Vagina (tissue), 2 donors: ENCODE data around the gene CD81.

Source experiments
- POLR2A ChIP-seq, 2 donors: fragments of 450-650 bp; IDR thresholded peaks; one replicate each; pipeline ENCODE4 v1.6.1; 2017; ENCODE audit warnings: antibody characterized with exemption in 2 of 2, mild to moderate bottlenecking in 2 of 2, moderate library complexity in 2 of 2
- POLR2AphosphoS5 ChIP-seq, 2 donors: sonication (generic); formaldehyde crosslinking; IDR thresholded peaks; one replicate each; pipeline ENCODE4 v1.9.0; 2017; ENCODE audit warnings: antibody characterized with exemption in 2 of 2, mild to moderate bottlenecking in 2 of 2, low read depth in 1 of 2; ENCODE audit not compliant: insufficient read depth in 1 of 2
- TF ChIP-seq, protein P1 (sequence below), 3 experiments: fragments of 450-650 bp in 2 of 3; fragments of 200-600 bp in 1 of 3; sonication (generic) in 1 of 3; IDR thresholded peaks; one replicate each; pipeline ENCODE4 v1.5.1; 2017 to 2019; ENCODE audit warnings: antibody characterized with exemption in 3 of 3, mild to moderate bottlenecking in 2 of 3, moderate library complexity in 2 of 3

DNA sequence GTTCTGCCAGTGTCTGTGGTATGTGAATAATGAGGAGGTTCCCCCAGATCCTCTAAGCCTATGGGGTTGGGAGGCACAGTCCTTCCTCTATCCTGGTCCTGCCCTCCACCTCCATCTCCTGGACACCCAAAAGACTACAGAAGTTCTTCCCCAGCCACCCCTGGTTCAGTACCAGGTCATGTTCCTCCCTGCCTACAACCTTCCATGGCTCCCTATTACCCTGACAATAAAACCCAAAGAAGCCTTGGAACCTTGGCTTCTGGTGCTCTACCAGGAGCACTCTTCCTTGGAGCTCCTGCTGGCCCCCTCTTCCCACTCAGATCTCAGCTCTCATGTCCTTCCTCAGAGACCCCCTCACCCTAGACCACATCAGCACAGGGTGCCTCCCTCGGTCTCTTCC lies 54.3 kb downstream of the CD81 start:
- TF ChIP-seq, protein P1, sequence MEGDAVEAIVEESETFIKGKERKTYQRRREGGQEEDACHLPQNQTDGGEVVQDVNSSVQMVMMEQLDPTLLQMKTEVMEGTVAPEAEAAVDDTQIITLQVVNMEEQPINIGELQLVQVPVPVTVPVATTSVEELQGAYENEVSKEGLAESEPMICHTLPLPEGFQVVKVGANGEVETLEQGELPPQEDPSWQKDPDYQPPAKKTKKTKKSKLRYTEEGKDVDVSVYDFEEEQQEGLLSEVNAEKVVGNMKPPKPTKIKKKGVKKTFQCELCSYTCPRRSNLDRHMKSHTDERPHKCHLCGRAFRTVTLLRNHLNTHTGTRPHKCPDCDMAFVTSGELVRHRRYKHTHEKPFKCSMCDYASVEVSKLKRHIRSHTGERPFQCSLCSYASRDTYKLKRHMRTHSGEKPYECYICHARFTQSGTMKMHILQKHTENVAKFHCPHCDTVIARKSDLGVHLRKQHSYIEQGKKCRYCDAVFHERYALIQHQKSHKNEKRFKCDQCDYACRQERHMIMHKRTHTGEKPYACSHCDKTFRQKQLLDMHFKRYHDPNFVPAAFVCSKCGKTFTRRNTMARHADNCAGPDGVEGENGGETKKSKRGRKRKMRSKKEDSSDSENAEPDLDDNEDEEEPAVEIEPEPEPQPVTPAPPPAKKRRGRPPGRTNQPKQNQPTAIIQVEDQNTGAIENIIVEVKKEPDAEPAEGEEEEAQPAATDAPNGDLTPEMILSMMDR (IDR thresholded peaks at IDR 0.05) = no peak
- no peak for TF ChIP-seq POLR2A (IDR thresholded peaks at IDR 0.05)
- no peak for TF ChIP-seq POLR2AphosphoS5 (IDR thresholded peaks at IDR 0.05; ENCODE audit: insufficient read depth in 1 of 2, low read depth in 1 of 2)
